ENCODE results near the gene ADM5.
"Not testable (repeated sequence)": the region's sequence is repeated elsewhere in the genome, so short reads cannot be mapped to it uniquely, and the experiment has no call there.

Gene ADM5

GRCh38 chr19:49704888-49705642 is 15.7 kb downstream of the ADM5 start:
- no peak for DNase-seq

DNA sequence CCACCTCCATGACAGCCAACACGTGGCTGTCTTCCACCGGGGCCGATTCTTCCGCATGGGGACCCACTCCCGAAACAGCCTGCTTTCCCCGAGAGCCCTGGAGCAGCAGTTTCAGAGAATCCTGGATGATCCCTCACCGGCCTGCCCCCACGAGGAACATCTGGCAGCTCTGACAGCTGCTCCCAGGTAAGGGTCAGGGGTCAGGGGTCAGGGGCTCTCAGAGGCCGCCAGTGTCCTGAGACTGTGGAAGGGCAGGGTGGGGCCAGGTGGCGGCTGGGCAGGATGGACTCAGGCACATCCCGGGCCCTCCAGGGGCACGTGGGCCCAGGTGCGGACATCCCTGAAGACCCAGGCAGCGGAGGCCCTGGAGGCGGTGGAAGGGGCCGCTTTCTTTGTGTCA is 16.5 kb downstream of the ADM5 start:
- no peak for DNase-seq

DNA sequence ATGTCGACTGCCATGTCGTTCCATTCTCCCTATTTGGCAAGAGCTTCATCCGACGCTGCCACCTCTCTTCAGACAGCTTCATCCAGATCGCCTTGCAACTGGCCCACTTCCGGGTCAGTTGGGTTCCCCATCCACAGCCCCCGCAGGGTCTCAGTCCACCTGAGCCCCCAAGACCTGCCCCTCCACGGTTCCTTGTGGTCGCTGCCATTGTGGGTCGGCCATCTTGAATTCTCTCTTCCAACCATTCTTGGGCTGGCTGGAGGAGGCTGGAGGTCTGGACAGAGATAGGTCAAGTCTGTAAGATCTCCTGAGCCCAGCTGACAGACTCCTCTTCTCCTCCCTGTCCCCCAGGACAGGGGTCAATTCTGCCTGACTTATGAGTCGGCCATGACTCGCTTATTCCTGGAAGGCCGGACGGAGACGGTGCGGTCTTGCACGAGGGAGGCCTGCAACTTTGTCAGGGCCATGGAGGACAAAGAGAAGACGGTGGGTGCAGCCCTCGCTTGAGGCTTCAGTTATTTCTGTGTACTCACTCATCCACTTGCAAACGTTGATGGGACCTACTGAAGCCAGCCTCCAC is 21.1 kb downstream of the ADM5 start:
- no peak for DNase-seq

GRCh38 chr19:49712397-49712859 is 23.0 kb downstream of the ADM5 start:
- DNase-seq = no peak

- no peak for DNase-seq
Observed at GRCh38 chr19:49713236-49713845, 23.9 kb downstream of the ADM5 start.

DNA sequence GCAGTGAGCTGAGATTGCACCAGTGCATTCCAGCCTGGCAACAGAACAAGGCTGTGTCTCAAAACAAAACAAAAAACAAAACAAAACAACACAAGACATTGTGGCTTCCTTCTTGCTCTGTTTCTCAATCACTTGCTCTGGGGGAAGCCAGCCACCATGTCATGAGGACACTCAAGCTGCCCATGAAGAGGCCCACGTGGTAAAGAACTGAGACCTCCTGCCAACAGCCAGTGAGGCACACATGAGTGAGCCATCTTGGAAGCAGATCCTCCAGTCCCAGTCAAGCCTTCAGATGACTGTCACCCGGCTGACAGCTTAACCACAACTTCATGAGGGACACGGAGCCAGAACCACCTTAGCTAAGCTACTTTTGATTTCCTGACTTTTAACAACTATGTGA is 26.8 kb downstream of the ADM5 start:
- no peak for DNase-seq

DNA sequence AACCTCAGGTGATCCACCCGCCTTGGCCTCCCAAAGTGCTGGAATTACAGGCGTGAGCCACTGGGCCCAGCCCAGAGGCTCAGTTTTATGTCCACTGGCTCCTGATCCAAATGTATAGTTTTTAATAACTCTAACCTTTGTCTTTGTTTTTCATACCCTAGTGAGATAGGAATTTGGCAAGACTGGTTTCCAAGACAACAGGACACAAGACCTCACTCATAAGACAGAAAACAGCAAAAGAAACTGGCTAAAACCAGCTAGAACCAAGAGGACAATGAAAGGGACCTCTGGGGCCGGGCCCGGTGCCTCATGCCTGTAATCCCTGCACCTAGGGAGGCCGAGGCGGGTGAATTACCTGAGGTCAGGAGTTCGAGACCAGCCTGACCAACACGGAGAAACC is 29.1 kb downstream of the ADM5 start:
- DNase-seq = no peak

- DNase-seq = no peak
Observed at GRCh38 chr19:49718991-49719390, 29.6 kb downstream of the ADM5 start.

GRCh38 chr19:49719420-49719819 is 30.0 kb downstream of the ADM5 start:
- DNase-seq = not testable (repeated sequence)

DNA sequence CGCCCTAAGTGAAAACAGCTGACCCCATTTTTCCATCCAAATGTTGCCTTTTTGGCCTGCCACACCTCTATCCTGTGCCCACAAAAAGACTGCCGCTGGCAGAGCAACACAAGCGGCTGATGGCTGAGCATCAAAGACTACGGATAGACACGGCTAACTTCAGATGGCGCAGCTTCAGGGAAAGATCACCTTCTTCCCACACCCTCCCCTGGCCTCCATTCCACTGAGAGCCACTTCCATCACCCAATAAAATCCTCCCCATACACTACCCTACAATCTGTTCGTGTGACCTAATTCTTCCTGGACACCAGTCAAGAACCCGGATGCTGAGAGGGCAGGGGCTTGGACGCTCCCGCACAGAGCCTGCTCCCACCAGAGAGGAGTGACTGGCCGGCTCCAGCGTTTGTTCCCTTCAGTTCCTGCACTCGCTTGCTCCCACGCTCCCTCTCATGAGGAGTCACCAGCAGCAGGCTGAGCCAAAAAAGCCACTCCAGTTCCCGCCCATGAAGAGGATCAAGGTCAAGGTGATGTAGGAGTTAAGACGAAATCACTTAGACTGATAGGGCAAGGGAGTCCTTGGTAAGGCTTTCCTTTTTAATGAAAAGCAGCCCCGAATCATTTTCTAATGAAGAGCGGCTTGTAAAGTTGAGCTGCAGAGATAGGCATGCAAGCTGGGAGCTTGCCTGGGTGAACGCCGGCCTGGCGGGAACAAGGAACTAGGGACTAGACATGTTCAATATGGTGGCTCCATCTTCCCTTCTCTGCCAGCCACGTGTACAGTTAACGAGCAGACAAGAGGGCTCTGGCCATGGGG is 38.0 kb downstream of the ADM5 start:
- DNase-seq = peak; percentile 62

DNA sequence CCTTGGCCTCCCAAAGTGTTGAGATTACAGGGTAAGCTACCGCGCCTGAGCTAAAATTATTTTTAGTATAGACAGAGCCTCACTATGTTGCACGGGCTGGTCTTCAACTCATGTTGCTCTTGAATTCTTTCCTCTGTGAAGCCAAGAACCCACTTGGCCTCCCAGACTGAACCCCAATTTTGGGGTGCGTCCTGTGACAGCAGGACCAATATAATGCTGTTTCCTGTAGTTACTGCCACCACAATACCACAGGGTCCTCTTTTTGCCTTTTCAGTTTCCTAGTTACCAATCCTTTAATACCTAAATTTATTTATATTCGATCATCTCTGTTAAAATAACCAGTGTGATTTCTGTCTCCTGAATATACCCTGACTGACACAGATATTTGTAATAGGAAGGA is 40.8 kb downstream of the ADM5 start:
- DNase-seq = no peak

DNA sequence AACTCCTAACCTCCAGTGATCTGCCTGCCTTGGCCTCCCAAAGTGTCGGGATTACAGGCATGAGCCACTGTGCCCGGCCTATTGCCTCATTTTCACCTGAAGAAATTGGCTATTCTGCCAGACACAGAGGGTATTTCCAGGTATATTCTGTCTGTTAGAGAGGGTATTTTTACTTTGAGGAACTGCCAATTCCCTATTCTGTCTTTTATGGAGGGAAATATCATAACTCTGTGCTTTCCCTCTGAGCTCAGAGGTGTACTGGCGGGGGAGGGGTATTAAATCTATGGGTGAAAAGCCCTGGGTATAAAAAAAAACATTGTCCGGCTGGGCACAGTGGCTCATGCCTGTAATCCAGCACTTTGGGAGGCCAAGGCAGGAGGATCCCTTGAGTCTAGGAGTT is 48.9 kb downstream of the ADM5 start:
- no peak for DNase-seq

DNA sequence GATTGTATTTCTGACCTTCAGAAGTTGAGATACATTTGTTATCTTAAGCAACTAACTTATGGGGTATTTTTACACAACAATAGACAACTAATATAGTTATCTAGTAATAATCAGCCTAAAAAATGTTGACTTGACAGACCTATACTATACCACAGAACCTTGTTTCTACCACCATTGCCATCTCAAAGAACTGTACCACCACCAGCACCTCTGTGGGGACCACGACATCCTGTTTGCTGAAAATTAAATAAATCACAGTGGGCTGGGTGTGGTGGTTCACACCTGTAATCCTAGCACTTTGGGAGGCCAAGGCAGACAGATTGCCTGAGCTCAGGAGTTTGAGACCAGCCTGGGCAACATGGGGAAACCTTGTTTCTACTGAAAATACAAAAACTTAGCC is 49.7 kb downstream of the ADM5 start:
- DNase-seq = no peak

DNA sequence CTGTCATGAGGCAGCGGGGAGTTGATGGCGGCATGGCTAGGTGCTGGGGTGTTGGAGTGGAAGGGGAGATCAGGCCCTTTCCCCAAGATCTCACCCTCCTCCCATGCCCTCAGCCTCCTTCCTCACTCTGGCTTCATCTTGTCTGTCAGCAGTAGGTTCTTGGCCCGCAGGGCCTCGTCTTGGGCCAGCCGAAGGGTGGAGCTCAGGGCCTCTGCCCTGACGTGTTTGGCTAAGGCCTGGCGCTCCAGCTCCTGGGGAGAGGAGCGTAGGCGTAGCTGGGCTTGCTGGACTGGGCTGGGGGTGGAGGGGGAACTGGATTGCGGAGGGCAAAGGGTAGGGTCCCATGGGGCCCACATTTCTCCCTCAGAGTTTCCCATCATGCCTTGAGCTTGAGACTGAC is 50.5 kb downstream of the ADM5 start:
- no peak for DNase-seq
